HepG2 (cell line): ENCODE measurements around the gene TREM1.

Source experiments
- BRF2 ChIP-seq: sonication (generic); formaldehyde crosslinking; IDR thresholded peaks from 2 replicates; pipeline ENCODE4 v1.8.1; 2022; ENCODE audit warnings: mild to moderate bottlenecking, missing genetic modification reagents
- CTCF ChIP-seq: sonication (generic); formaldehyde crosslinking; IDR thresholded peaks from 2 replicates; pipeline ENCODE4 v1.5.0; 2020; ENCODE audit warnings: mild to moderate bottlenecking, missing genetic modification reagents, moderate library complexity
- ETV6 ChIP-seq: sonication (generic); formaldehyde crosslinking; conservative IDR thresholded peaks from 2 replicates; pipeline ENCODE4 v1.4.0; 2020; ENCODE audit warnings: missing genetic modification reagents
- MAFG ChIP-seq: sonication (generic); formaldehyde crosslinking; IDR thresholded peaks from 2 replicates; pipeline ENCODE4 v1.5.1; 2020; ENCODE audit warnings: mild to moderate bottlenecking, missing genetic modification reagents
- POLR2A ChIP-seq, 2 experiments: IDR thresholded peaks; 2 replicates each; pipeline ENCODE4 v1.6.1; 2011; ENCODE audit warnings: low read depth in 2 of 2, low read length in 2 of 2, mild to moderate bottlenecking in 1 of 2, moderate library complexity in 1 of 2; ENCODE audit not compliant: insufficient read depth in 1 of 2
- TARDBP ChIP-seq: sonication (generic); formaldehyde crosslinking; IDR thresholded peaks from 2 replicates; pipeline ENCODE4 v1.8.0; 2022; ENCODE audit warnings: mild to moderate bottlenecking, missing genetic modification reagents
- ZFP62 ChIP-seq: sonication (generic); formaldehyde crosslinking; IDR thresholded peaks from 2 replicates; pipeline ENCODE4 v1.4.0; 2020; ENCODE audit warnings: missing genetic modification reagents
- ZNF549 ChIP-seq: sonication (generic); formaldehyde crosslinking; IDR thresholded peaks from 2 replicates; pipeline ENCODE4 v1.5.0; 2020; ENCODE audit warnings: missing genetic modification reagents
- TF ChIP-seq, protein P1 (sequence below): sonication (generic); formaldehyde crosslinking; IDR thresholded peaks from 2 replicates; pipeline ENCODE4 v1.4.0; 2020; ENCODE audit warnings: missing genetic modification reagents
- TF ChIP-seq, protein P2 (sequence below): sonication (generic); formaldehyde crosslinking; IDR thresholded peaks from 2 replicates; pipeline ENCODE4 v1.5.1; 2020; ENCODE audit warnings: mild to moderate bottlenecking, moderate library complexity, missing genetic modification reagents

- TF ChIP-seq MAFG (CRISPR knock-in tag) = no peak
- TF ChIP-seq CTCF (CRISPR knock-in tag) = no peak
- TF ChIP-seq, protein P1, sequence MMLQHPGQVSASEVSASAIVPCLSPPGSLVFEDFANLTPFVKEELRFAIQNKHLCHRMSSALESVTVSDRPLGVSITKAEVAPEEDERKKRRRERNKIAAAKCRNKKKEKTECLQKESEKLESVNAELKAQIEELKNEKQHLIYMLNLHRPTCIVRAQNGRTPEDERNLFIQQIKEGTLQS (CRISPR knock-in tag) = no peak
- no peak for TF ChIP-seq ETV6 (CRISPR knock-in tag)
- no peak for TF ChIP-seq TARDBP (CRISPR knock-in tag)
- TF ChIP-seq POLR2A (IDR thresholded peaks at IDR 0.05; ENCODE audit: insufficient read depth in 1 of 2, low read depth in 2 of 2, low read length in 2 of 2) = no peak
- TF ChIP-seq BRF2 (CRISPR knock-in tag) = no peak
- no peak for TF ChIP-seq ZFP62 (CRISPR knock-in tag)
- TF ChIP-seq, protein P2, sequence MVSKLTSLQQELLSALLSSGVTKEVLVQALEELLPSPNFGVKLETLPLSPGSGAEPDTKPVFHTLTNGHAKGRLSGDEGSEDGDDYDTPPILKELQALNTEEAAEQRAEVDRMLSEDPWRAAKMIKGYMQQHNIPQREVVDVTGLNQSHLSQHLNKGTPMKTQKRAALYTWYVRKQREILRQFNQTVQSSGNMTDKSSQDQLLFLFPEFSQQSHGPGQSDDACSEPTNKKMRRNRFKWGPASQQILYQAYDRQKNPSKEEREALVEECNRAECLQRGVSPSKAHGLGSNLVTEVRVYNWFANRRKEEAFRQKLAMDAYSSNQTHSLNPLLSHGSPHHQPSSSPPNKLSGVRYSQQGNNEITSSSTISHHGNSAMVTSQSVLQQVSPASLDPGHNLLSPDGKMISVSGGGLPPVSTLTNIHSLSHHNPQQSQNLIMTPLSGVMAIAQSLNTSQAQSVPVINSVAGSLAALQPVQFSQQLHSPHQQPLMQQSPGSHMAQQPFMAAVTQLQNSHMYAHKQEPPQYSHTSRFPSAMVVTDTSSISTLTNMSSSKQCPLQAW (CRISPR knock-in tag) = no peak
- no peak for TF ChIP-seq ZNF549 (CRISPR knock-in tag)
Observed at GRCh38 chr6:41298785-41299502, 12.5 kb upstream of the TREM1 start.
